ENCODE measurements around the gene CNPPD1. TPM values are rescaled to one million over a fixed set of nuclear protein-coding genes. Genes with fewer than 3 reads are reported as not detected.
A peak's percentile ranks its signal among the peaks of the same experiment; 100 is the strongest.

Gene CNPPD1
- total RNA-seq, 2 donors from 2014 or later, result 27.7 to 33.2 TPM

DNA sequence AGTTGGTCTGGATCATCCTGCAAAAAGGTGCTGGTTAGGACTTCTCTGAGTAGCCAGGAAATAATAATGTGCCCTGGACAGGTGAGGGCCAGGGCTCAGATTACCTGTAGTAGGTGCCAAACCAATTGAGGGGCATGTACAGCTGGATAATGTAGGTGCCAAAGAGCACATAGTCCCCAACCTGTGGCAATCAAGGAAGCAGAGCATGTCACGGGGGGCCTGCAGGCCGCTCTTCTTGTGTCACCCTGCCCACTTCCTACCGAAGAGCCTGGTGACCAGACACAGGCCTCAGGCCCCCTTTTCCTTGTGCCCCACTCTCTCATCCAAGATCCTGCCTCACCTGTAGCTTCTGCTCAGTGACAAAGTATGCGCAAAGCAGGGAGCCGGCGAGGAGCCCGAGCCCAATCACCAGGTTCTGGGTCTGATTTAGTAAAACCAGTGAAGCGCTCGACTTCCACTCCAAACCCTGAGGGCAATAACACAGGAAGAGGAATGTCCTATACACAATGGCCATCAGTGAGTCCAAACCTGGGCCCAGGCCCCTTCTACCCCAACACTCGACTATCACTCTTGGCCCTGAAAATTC is 36.9 kb upstream of the CNPPD1 start:
- TF ChIP-seq, protein P1, sequence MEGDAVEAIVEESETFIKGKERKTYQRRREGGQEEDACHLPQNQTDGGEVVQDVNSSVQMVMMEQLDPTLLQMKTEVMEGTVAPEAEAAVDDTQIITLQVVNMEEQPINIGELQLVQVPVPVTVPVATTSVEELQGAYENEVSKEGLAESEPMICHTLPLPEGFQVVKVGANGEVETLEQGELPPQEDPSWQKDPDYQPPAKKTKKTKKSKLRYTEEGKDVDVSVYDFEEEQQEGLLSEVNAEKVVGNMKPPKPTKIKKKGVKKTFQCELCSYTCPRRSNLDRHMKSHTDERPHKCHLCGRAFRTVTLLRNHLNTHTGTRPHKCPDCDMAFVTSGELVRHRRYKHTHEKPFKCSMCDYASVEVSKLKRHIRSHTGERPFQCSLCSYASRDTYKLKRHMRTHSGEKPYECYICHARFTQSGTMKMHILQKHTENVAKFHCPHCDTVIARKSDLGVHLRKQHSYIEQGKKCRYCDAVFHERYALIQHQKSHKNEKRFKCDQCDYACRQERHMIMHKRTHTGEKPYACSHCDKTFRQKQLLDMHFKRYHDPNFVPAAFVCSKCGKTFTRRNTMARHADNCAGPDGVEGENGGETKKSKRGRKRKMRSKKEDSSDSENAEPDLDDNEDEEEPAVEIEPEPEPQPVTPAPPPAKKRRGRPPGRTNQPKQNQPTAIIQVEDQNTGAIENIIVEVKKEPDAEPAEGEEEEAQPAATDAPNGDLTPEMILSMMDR (conservative IDR thresholded peaks at IDR 0.05), result no peak
- Mint-ChIP-seq H3K4me3 (no peak overlapping the region), H3K4me1 (peaks cover 12% of the 10 kb centered on the region), H3K27me3 (ENCODE audit: insufficient read depth) (no peaks in the 10 kb centered on the region), H3K9me3 (no peaks in the 10 kb centered on the region), H3K36me3 (ENCODE audit: low read depth) (peaks cover 52% of the 10 kb centered on the region), H3K27ac (no peak overlapping the region)
- H3K4me3 ChIP-seq (ENCODE audit: low read length), result no peak overlapping the region
- no peaks in the 10 kb centered on the region for H3K27me3 ChIP-seq (ENCODE audit: control insufficient read depth, insufficient read depth, low read length, poor library complexity, severe bottlenecking)
- H3K9ac ChIP-seq (ENCODE audit: extremely low read depth, low read length, poor library complexity, severe bottlenecking), result no peak overlapping the region
- H3K9me3 ChIP-seq (ENCODE audit: control insufficient read depth, low read length), result no peaks in the 10 kb centered on the region
- WGBS, 2 experiments (ENCODE audit: insufficient coverage in 1 of 2, insufficient read length in 1 of 2), result 97 to 100% methylated on average over 9 to 10 of the region's 10 CpGs
- H3K27ac ChIP-seq (ENCODE audit: low read depth, low read length), result no peak overlapping the region
- H3K4me1 ChIP-seq (ENCODE audit: control insufficient read depth, insufficient read depth, low read length), result no peaks in the 10 kb centered on the region
- peaks cover 61% of the 10 kb centered on the region for H3K36me3 ChIP-seq (ENCODE audit: control insufficient read depth, insufficient read depth, low read length)
- DNase-seq, result no peak

DNA sequence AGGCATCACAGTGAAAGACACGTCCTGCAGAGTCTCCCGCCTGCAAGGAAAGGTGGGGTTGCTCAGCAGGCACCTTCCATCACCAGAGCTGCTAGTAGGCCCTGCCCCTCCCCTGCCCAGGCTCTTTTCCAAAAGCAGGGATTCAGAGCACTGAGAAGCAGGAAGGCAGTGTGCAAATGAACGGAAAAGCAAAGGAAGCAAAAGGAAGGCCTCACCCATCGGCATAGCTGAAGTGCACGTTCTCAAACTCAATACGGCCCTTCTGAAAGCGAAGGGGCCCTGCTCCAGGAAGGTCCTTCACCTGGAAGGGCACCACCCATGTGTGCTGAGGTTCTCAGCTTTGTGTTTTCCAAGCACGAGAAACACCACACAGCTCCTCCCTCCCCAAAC is 36.3 kb upstream of the CNPPD1 start:
- Histone ChIP-seq H3K4me1 (ENCODE audit: control insufficient read depth, insufficient read depth, low read length) (no peaks in the 10 kb centered on the region), H3K4me3 (ENCODE audit: low read length) (no peak overlapping the region), H3K9me3 (ENCODE audit: control insufficient read depth, low read length) (no peaks in the 10 kb centered on the region), H3K9ac (ENCODE audit: extremely low read depth, low read length, poor library complexity, severe bottlenecking) (no peak overlapping the region), H3K27ac (ENCODE audit: low read depth, low read length) (no peak overlapping the region), H3K36me3 (ENCODE audit: control insufficient read depth, insufficient read depth, low read length) (peaks cover 66% of the 10 kb centered on the region), H3K27me3 (ENCODE audit: control insufficient read depth, insufficient read depth, low read length, poor library complexity, severe bottlenecking) (no peaks in the 10 kb centered on the region)
- TF ChIP-seq, protein P1 (conservative IDR thresholded peaks at IDR 0.05), result no peak
- no peak for DNase-seq
- Mint-ChIP-seq H3K36me3 (ENCODE audit: low read depth) (peaks cover 58% of the 10 kb centered on the region), H3K27ac (no peak overlapping the region), H3K9me3 (no peaks in the 10 kb centered on the region), H3K4me3 (no peak overlapping the region), H3K4me1 (peaks cover 11% of the 10 kb centered on the region), H3K27me3 (ENCODE audit: insufficient read depth) (no peaks in the 10 kb centered on the region)
- 92 to 96% methylated on average over 7 to 8 of the region's 8 CpGs for WGBS, 2 experiments (ENCODE audit: insufficient coverage in 1 of 2, insufficient read length in 1 of 2)

DNA sequence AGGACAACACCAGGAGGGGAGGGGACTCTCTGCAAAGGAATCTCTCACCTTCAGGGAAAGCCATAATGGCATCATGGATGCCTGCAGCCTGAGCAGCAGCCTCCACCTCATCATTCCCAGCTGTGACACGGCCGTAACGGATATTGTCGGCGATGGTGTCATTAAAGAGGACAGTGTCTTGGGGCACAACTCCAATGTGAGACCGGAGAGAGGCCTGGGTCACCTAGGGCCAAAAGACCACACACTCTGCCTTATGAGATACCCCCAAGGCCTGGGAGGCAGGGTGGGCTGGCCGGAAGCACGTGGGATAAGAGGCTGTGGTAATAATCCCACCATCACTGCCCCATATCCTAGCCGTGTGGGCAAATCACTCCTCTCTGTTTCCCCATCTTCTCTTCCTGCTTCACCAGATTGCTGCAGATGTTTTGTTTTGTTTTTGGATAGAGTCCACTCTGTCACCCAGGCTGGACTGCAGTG is 34.2 kb upstream of the CNPPD1 start:
- Histone ChIP-seq H3K4me1 (ENCODE audit: control insufficient read depth, insufficient read depth, low read length) (no peaks in the 10 kb centered on the region), H3K27ac (ENCODE audit: low read depth, low read length) (no peak overlapping the region), H3K27me3 (ENCODE audit: control insufficient read depth, insufficient read depth, low read length, poor library complexity, severe bottlenecking) (no peaks in the 10 kb centered on the region), H3K36me3 (ENCODE audit: control insufficient read depth, insufficient read depth, low read length) (peaks cover 65% of the 10 kb centered on the region), H3K9me3 (ENCODE audit: control insufficient read depth, low read length) (no peaks in the 10 kb centered on the region), H3K9ac (ENCODE audit: extremely low read depth, low read length, poor library complexity, severe bottlenecking) (no peak overlapping the region), H3K4me3 (ENCODE audit: low read length) (no peak overlapping the region)
- H3K36me3 Mint-ChIP-seq (ENCODE audit: low read depth), result peaks cover 50% of the 10 kb centered on the region
- peaks cover 6% of the 10 kb centered on the region for H3K4me1 Mint-ChIP-seq
- no peaks in the 10 kb centered on the region for H3K27me3 Mint-ChIP-seq (ENCODE audit: insufficient read depth)
- no peak for DNase-seq
- no peaks in the 10 kb centered on the region for H3K9me3 Mint-ChIP-seq
- H3K4me3 Mint-ChIP-seq, result no peak overlapping the region
- WGBS, 2 experiments (ENCODE audit: insufficient coverage in 1 of 2, insufficient read length in 1 of 2), result 92 to 95% methylated on average over 6 to 9 of the region's 9 CpGs
- H3K27ac Mint-ChIP-seq, result peak overlapping the region; percentile 36
- TF ChIP-seq, protein P1 (conservative IDR thresholded peaks at IDR 0.05), result no peak
